ENCODE results near the gene PHF14. TPM values are rescaled to one million over a fixed set of nuclear protein-coding genes. Genes with fewer than 3 reads are reported as not detected.

Gene PHF14
- total and polyA plus RNA-seq, 4 experiments from 2014 or later, result 6.7 to 34.0 (median 22.6) TPM

- DNase-seq, result no peak
- Mint-ChIP-seq H3K4me1 (peaks cover 0 to 2% (median under 1%) of the 10 kb centered on the region in 4 donors), H3K9me3 (peaks cover 0 to 3% (median 0%) of the 10 kb centered on the region in 8 donors), H3K4me3 (no peak overlapping the region), H3K27ac (peak overlapping the region in 1 of 7 donors; percentile 79), H3K27me3 (no peaks in the 10 kb centered on the region), H3K36me3 (peaks cover 17 to 60% of the 10 kb centered on the region in 2 donors)
- H3K4me3 ChIP-seq (ENCODE audit: low read length in 2 of 2), result no peak overlapping the region
- no peaks in the 10 kb centered on the region for H3K9me3 ChIP-seq (ENCODE audit: control insufficient read depth in 1 of 2, low read length in 2 of 2)
- H3K36me3 ChIP-seq (ENCODE audit: insufficient read depth, low read length), result no peaks in the 10 kb centered on the region
- no peak overlapping the region for H3K27ac ChIP-seq (ENCODE audit: low read depth, low read length)
- intact Hi-C loops (cut with micrococcal nuclease), result no loop called here
- no peaks in the 10 kb centered on the region for H3K27me3 ChIP-seq (ENCODE audit: insufficient read depth, low read length)
- POLR2A ChIA-PET (ENCODE audit: partially characterized antibody), result no interaction called here
- CTCF ChIA-PET (ENCODE audit: partially characterized antibody), result no interaction called here
- H3K4me1 ChIP-seq (ENCODE audit: insufficient read depth, low read length), result no peaks in the 10 kb centered on the region
Measured at GRCh38 chr7:11069591-11069990, 95.9 kb downstream of the PHF14 start.

- no peak overlapping the region for H3K27ac Mint-ChIP-seq
- H3K9me3 ChIP-seq (ENCODE audit: control insufficient read depth in 1 of 2, low read length in 2 of 2), result no peaks in the 10 kb centered on the region
- no peaks in the 10 kb centered on the region for H3K4me1 ChIP-seq (ENCODE audit: insufficient read depth, low read length)
- ChIA-PET CTCF (ENCODE audit: partially characterized antibody) (no interaction called here), POLR2A (ENCODE audit: partially characterized antibody) (no interaction called here)
- intact Hi-C loops (cut with micrococcal nuclease), result no loop called here
- H3K36me3 Mint-ChIP-seq, result peaks cover 11 to 19% of the 10 kb centered on the region in 2 donors
- DNase-seq, result no peak
- H3K36me3 ChIP-seq (ENCODE audit: insufficient read depth, low read length), result no peaks in the 10 kb centered on the region
- no peak overlapping the region for H3K4me3 Mint-ChIP-seq
- no peaks in the 10 kb centered on the region for H3K4me1 Mint-ChIP-seq
- H3K27me3 Mint-ChIP-seq, result no peaks in the 10 kb centered on the region
- H3K4me3 ChIP-seq (ENCODE audit: low read length in 2 of 2), result no peak overlapping the region
- no peak overlapping the region for H3K27ac ChIP-seq (ENCODE audit: low read depth, low read length)
- H3K9me3 Mint-ChIP-seq, result peaks cover 0 to 3% (median 0%) of the 10 kb centered on the region in 8 donors
- no peaks in the 10 kb centered on the region for H3K27me3 ChIP-seq (ENCODE audit: insufficient read depth, low read length)
Measured at GRCh38 chr7:11077816-11078215, 104.1 kb downstream of the PHF14 start.

GRCh38 chr7:11078247-11078834, 104.7 kb downstream of the PHF14 start:
- H3K27ac Mint-ChIP-seq, result no peak overlapping the region
- DNase-seq, result no peak
- H3K9me3 Mint-ChIP-seq, result peaks cover 0 to 3% (median 0%) of the 10 kb centered on the region in 8 donors
- H3K4me1 Mint-ChIP-seq, result no peaks in the 10 kb centered on the region
- H3K27me3 Mint-ChIP-seq, result no peaks in the 10 kb centered on the region
- intact Hi-C loops (cut with micrococcal nuclease), result no loop called here
- peaks cover 13 to 20% of the 10 kb centered on the region in 2 donors for H3K36me3 Mint-ChIP-seq
- ChIA-PET POLR2A (ENCODE audit: partially characterized antibody) (no interaction called here), CTCF (ENCODE audit: partially characterized antibody) (no interaction called here)
- H3K4me3 Mint-ChIP-seq, result no peak overlapping the region
- Histone ChIP-seq H3K9me3 (ENCODE audit: control insufficient read depth in 1 of 2, low read length in 2 of 2) (no peaks in the 10 kb centered on the region), H3K27ac (ENCODE audit: low read depth, low read length) (no peak overlapping the region), H3K4me1 (ENCODE audit: insufficient read depth, low read length) (no peaks in the 10 kb centered on the region), H3K4me3 (ENCODE audit: low read length in 2 of 2) (no peak overlapping the region), H3K27me3 (ENCODE audit: insufficient read depth, low read length) (no peaks in the 10 kb centered on the region), H3K36me3 (ENCODE audit: insufficient read depth, low read length) (no peaks in the 10 kb centered on the region)

GRCh38 chr7:11079907-11080306, 106.2 kb downstream of the PHF14 start:
- Mint-ChIP-seq H3K36me3 (peaks cover 12 to 19% of the 10 kb centered on the region in 2 donors), H3K9me3 (peaks cover 0 to 1% (median 0%) of the 10 kb centered on the region in 8 donors), H3K27ac (no peak overlapping the region), H3K4me3 (no peak overlapping the region), H3K4me1 (no peaks in the 10 kb centered on the region), H3K27me3 (no peaks in the 10 kb centered on the region)
- intact Hi-C loops (cut with micrococcal nuclease), result no loop called here
- no peak overlapping the region for H3K4me3 ChIP-seq (ENCODE audit: low read length in 2 of 2)
- ChIA-PET CTCF (ENCODE audit: partially characterized antibody) (no interaction called here), POLR2A (ENCODE audit: partially characterized antibody) (no interaction called here)
- DNase-seq, result no peak
- H3K9me3 ChIP-seq (ENCODE audit: control insufficient read depth in 1 of 2, low read length in 2 of 2), result no peaks in the 10 kb centered on the region
- no peak overlapping the region for H3K27ac ChIP-seq (ENCODE audit: low read depth, low read length)
- no peaks in the 10 kb centered on the region for H3K36me3 ChIP-seq (ENCODE audit: insufficient read depth, low read length)
- H3K4me1 ChIP-seq (ENCODE audit: insufficient read depth, low read length), result no peaks in the 10 kb centered on the region
- H3K27me3 ChIP-seq (ENCODE audit: insufficient read depth, low read length), result no peaks in the 10 kb centered on the region

- Histone ChIP-seq H3K9me3 (ENCODE audit: control insufficient read depth in 1 of 2, low read length in 2 of 2) (no peaks in the 10 kb centered on the region), H3K4me1 (ENCODE audit: insufficient read depth, low read length) (no peaks in the 10 kb centered on the region), H3K27ac (ENCODE audit: low read depth, low read length) (no peak overlapping the region), H3K27me3 (ENCODE audit: insufficient read depth, low read length) (no peaks in the 10 kb centered on the region), H3K4me3 (ENCODE audit: low read length in 2 of 2) (no peak overlapping the region), H3K36me3 (ENCODE audit: insufficient read depth, low read length) (no peaks in the 10 kb centered on the region)
- ChIA-PET POLR2A (ENCODE audit: partially characterized antibody) (no interaction called here), CTCF (ENCODE audit: partially characterized antibody) (no interaction called here)
- Mint-ChIP-seq H3K4me3 (no peak overlapping the region), H3K36me3 (peaks cover 12 to 20% of the 10 kb centered on the region in 2 donors), H3K4me1 (no peaks in the 10 kb centered on the region), H3K27me3 (no peaks in the 10 kb centered on the region), H3K27ac (peak overlapping the region in 1 of 7 donors; percentile 21), H3K9me3 (peaks cover 0 to 1% (median 0%) of the 10 kb centered on the region in 8 donors)
- intact Hi-C loops (cut with micrococcal nuclease), result no loop called here
- DNase-seq, result no peak
Measured at GRCh38 chr7:11082121-11082520, 108.4 kb downstream of the PHF14 start.

- Mint-ChIP-seq H3K36me3 (peaks cover 16 to 25% of the 10 kb centered on the region in 2 donors), H3K27me3 (no peaks in the 10 kb centered on the region), H3K9me3 (peaks cover 0 to 1% (median 0%) of the 10 kb centered on the region in 8 donors), H3K4me1 (no peaks in the 10 kb centered on the region), H3K27ac (peak overlapping the region in 2 of 7 donors; percentile 13), H3K4me3 (no peak overlapping the region)
- Histone ChIP-seq H3K27me3 (ENCODE audit: insufficient read depth, low read length) (no peaks in the 10 kb centered on the region), H3K36me3 (ENCODE audit: insufficient read depth, low read length) (no peaks in the 10 kb centered on the region), H3K4me3 (ENCODE audit: low read length in 2 of 2) (no peak overlapping the region), H3K9me3 (ENCODE audit: control insufficient read depth in 1 of 2, low read length in 2 of 2) (no peaks in the 10 kb centered on the region), H3K4me1 (ENCODE audit: insufficient read depth, low read length) (no peaks in the 10 kb centered on the region), H3K27ac (ENCODE audit: low read depth, low read length) (no peak overlapping the region)
- DNase-seq, result no peak
- intact Hi-C loops (cut with micrococcal nuclease), result no loop called here
- ChIA-PET CTCF (ENCODE audit: partially characterized antibody) (no interaction called here), POLR2A (ENCODE audit: partially characterized antibody) (no interaction called here)
Measured at GRCh38 chr7:11082552-11083213, 109.0 kb downstream of the PHF14 start.

- CTCF ChIA-PET (ENCODE audit: partially characterized antibody), result no interaction called here
- no peaks in the 10 kb centered on the region for H3K4me1 Mint-ChIP-seq
- no peak overlapping the region for H3K27ac Mint-ChIP-seq
Measured at GRCh38 chr7:11083214-11083568, 109.5 kb downstream of the PHF14 start.

More at GRCh38 chr7:11083214-11083568, 109.5 kb downstream of the PHF14 start:
- H3K9me3 Mint-ChIP-seq, result peaks cover 0 to 1% (median 0%) of the 10 kb centered on the region in 8 donors
- Histone ChIP-seq H3K4me1 (ENCODE audit: insufficient read depth, low read length) (no peaks in the 10 kb centered on the region), H3K4me3 (ENCODE audit: low read length in 2 of 2) (no peak overlapping the region), H3K27me3 (ENCODE audit: insufficient read depth, low read length) (no peaks in the 10 kb centered on the region), H3K27ac (ENCODE audit: low read depth, low read length) (no peak overlapping the region), H3K36me3 (ENCODE audit: insufficient read depth, low read length) (no peaks in the 10 kb centered on the region), H3K9me3 (ENCODE audit: control insufficient read depth in 1 of 2, low read length in 2 of 2) (no peaks in the 10 kb centered on the region)
- no peak overlapping the region for H3K4me3 Mint-ChIP-seq
- POLR2A ChIA-PET (ENCODE audit: partially characterized antibody), result no interaction called here
- H3K27me3 Mint-ChIP-seq, result no peaks in the 10 kb centered on the region
- H3K36me3 Mint-ChIP-seq, result peaks cover 17 to 26% of the 10 kb centered on the region in 2 donors
- DNase-seq, result no peak
- intact Hi-C loops (cut with micrococcal nuclease), result no loop called here
